ENCODE measurements around the gene YIPF6.

The YIPF6 gene

GRCh38 chrX:68568136-68568535 is 69.3 kb downstream of the YIPF6 start:
- Histone ChIP-seq H3K9me3 (no peaks in the 10 kb centered on the region), H3K4me3 (ENCODE audit: low read depth in 1 of 2, low read length in 1 of 2) (no peak overlapping the region), H3K27ac (no peak overlapping the region), H3K27me3 (no peaks in the 10 kb centered on the region), H3K36me3 (no peaks in the 10 kb centered on the region), H3K4me1 (ENCODE audit: control insufficient read depth in 1 of 2, insufficient read depth in 1 of 2, low read depth in 1 of 2, low read length in 1 of 2) (no peaks in the 10 kb centered on the region)
- TF ChIP-seq CTCF (IDR thresholded peaks at IDR 0.05) = no peak

GRCh38 chrX:68570598-68570997 is 71.7 kb downstream of the YIPF6 start:
- H3K4me3 ChIP-seq (ENCODE audit: low read depth in 1 of 2, low read length in 1 of 2) = no peak overlapping the region
- no peaks in the 10 kb centered on the region for H3K27me3 ChIP-seq
- no peaks in the 10 kb centered on the region for H3K4me1 ChIP-seq (ENCODE audit: control insufficient read depth in 1 of 2, insufficient read depth in 1 of 2, low read depth in 1 of 2, low read length in 1 of 2)

GRCh38 chrX:68571292-68571609 is 72.4 kb downstream of the YIPF6 start:
- no peaks in the 10 kb centered on the region for H3K36me3 ChIP-seq
- no peak overlapping the region for H3K4me3 ChIP-seq (ENCODE audit: low read depth in 1 of 2, low read length in 1 of 2)
- H3K9me3 ChIP-seq = no peaks in the 10 kb centered on the region
- no peaks in the 10 kb centered on the region for H3K4me1 ChIP-seq (ENCODE audit: control insufficient read depth in 1 of 2, insufficient read depth in 1 of 2, low read depth in 1 of 2, low read length in 1 of 2)
- TF ChIP-seq CTCF (IDR thresholded peaks at IDR 0.05) = no peak
- H3K27ac ChIP-seq = no peak overlapping the region
- no peaks in the 10 kb centered on the region for H3K27me3 ChIP-seq

More at GRCh38 chrX:68570598-68570997, 71.7 kb downstream of the YIPF6 start:
- no peak for TF ChIP-seq CTCF (IDR thresholded peaks at IDR 0.05)
- Histone ChIP-seq H3K9me3 (no peaks in the 10 kb centered on the region), H3K36me3 (no peaks in the 10 kb centered on the region), H3K27ac (no peak overlapping the region)

- Histone ChIP-seq H3K27me3 (no peaks in the 10 kb centered on the region), H3K4me1 (ENCODE audit: control insufficient read depth in 1 of 2, insufficient read depth in 1 of 2, low read depth in 1 of 2, low read length in 1 of 2) (no peaks in the 10 kb centered on the region), H3K27ac (no peak overlapping the region), H3K36me3 (no peaks in the 10 kb centered on the region), H3K4me3 (ENCODE audit: low read depth in 1 of 2, low read length in 1 of 2) (no peak overlapping the region), H3K9me3 (no peaks in the 10 kb centered on the region)
- no peak for TF ChIP-seq CTCF (IDR thresholded peaks at IDR 0.05)
Measured at GRCh38 chrX:68571610-68572311, 72.9 kb downstream of the YIPF6 start.

- H3K36me3 ChIP-seq = no peaks in the 10 kb centered on the region
- no peak overlapping the region for H3K27ac ChIP-seq
- H3K4me3 ChIP-seq (ENCODE audit: low read depth in 1 of 2, low read length in 1 of 2) = no peak overlapping the region
- H3K4me1 ChIP-seq (ENCODE audit: control insufficient read depth in 1 of 2, insufficient read depth in 1 of 2, low read depth in 1 of 2, low read length in 1 of 2) = no peaks in the 10 kb centered on the region
- TF ChIP-seq CTCF (IDR thresholded peaks at IDR 0.05) = no peak
- no peaks in the 10 kb centered on the region for H3K9me3 ChIP-seq
- no peaks in the 10 kb centered on the region for H3K27me3 ChIP-seq
Measured at GRCh38 chrX:68574240-68574639, 75.4 kb downstream of the YIPF6 start.
